ENCODE measurements around the gene PGC.

DNA sequence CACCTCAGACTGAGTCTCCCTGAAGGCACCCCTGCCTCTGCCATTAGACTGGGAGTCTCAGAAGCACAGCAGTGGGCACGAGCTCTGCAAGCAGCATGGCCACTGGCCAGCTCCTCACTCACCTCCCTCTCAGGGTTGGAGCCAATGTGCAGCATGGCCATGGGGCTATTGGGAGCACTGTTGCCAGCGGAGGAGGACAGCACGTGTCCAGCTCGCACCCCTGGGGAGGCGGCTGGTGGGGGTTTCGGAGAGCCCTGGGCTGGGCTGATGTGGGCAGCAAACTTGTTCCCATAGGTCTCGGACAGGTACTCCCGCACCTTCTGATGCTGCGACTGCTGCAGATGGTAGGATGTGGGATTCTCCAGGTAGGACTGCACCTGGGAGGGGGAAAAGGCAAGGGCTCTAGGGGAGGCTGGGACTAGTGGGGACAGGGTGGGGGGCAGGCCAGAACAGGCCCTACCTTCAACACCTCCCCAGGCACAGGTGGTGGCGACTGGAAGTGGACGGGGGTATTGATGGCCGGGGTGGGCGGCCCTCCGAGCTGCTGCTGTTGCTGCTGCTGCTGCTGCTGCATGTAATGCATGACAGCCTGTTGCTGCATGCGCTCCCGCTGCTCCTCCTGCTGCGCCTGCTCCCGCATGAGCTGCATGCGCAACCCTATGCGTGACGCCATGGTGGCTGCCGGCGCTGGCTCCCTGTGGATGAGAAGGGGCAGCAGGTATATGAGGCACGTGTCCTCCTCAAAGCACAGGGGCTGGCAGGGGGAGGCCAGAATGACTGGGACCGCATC lies 56.5 kb downstream of the PGC start:
- TF ChIP-seq FOXK2 (IDR thresholded peaks at IDR 0.05) (no peak), ZNF384 (IDR thresholded peaks at IDR 0.05) (no peak), SUZ12 (IDR thresholded peaks at IDR 0.05) (no peak), FOXA1 (IDR thresholded peaks at IDR 0.05) (no peak), SP1 (IDR thresholded peaks at IDR 0.05) (no peak), BHLHE40 (IDR thresholded peaks at IDR 0.05; ENCODE audit: borderline replicate concordance) (no peak)
